HUES6 (cell line): Measurements from ENCODE around the gene TRAF3.

Experiments
- H3K27ac ChIP-seq: 2 replicates; pipeline ENCODE4 v1.7.0; 2013; ENCODE audit warnings: low read depth, mild to moderate bottlenecking, low read length, inconsistent platforms
- H3K27me3 ChIP-seq: 2 replicates; pipeline ENCODE4 v1.6.1; 2013; ENCODE audit warnings: low read length; ENCODE audit not compliant: control insufficient read depth, insufficient read depth
- H3K36me3 ChIP-seq: 2 replicates; pipeline ENCODE4 v1.6.1; 2013; ENCODE audit warnings: low read length; ENCODE audit not compliant: control insufficient read depth, insufficient read depth
- H3K4me1 ChIP-seq: 2 replicates; pipeline ENCODE4 v1.6.1; 2013; ENCODE audit warnings: low read length; ENCODE audit not compliant: control insufficient read depth, insufficient read depth
- H3K4me3 ChIP-seq: 2 replicates; pipeline ENCODE4 v1.5.1; 2013; ENCODE audit warnings: low read depth, low read length
- H3K9ac ChIP-seq: one replicate; pipeline ENCODE4 v1.6.1; 2013; ENCODE audit warnings: mild to moderate bottlenecking, low read length
- H3K9me3 ChIP-seq: 2 replicates; pipeline ENCODE4 v1.6.1; 2013; ENCODE audit warnings: low read depth, low read length; ENCODE audit not compliant: control insufficient read depth, insufficient read depth

Gene TRAF3

DNA sequence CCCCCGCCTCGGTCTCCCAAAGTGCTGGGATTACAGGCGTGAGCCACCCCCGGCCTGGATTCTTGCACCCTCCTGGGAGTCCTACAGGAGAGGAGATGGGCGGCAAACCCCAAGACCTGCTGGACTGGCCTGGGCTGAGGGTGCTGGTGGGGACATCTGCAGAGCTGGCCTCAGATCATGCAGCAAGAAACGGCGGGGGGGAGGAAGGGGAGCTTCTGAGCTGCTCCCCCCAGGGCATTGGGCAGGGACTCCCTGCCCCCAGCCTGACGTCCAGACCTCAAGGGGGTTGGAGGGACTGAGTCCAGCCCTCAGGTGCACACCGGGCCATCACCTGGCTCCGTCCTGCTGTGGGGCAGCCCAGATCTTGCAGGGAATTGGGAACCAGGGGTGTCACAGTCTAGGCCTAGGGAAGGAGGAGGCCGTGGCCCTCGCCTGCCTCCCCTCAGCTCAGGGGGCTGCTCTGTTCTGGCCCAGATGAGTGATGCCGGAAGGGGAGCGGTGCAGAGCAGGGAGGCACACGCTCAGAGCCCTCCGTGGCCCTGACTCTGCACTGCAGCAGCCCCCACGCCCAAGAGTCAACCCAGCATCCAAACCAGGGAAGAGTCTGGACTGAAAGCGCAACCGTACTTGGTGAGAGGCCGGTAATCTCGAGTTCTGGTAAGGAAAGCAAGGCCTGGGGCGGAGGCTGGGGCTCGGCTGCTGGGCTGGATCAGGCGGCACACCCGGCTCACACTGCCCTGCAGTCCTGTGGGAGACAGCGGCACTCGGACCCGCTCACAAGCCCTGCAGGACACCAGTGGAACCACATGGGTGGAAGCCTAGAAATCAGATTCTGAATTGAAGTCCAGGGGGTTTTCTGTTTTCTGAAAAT lies 136.3 kb downstream of the TRAF3 start:
- Histone ChIP-seq H3K27ac (no peak overlapping the region), H3K4me3 (no peak overlapping the region), H3K27me3 (no peaks in the 10 kb centered on the region), H3K9me3 (no peaks in the 10 kb centered on the region), H3K9ac (no peak overlapping the region), H3K4me1 (no peaks in the 10 kb centered on the region; the same call in 1 of the 2 replicates), H3K36me3 (no peaks in the 10 kb centered on the region; the same call in 1 of the 2 replicates)

DNA sequence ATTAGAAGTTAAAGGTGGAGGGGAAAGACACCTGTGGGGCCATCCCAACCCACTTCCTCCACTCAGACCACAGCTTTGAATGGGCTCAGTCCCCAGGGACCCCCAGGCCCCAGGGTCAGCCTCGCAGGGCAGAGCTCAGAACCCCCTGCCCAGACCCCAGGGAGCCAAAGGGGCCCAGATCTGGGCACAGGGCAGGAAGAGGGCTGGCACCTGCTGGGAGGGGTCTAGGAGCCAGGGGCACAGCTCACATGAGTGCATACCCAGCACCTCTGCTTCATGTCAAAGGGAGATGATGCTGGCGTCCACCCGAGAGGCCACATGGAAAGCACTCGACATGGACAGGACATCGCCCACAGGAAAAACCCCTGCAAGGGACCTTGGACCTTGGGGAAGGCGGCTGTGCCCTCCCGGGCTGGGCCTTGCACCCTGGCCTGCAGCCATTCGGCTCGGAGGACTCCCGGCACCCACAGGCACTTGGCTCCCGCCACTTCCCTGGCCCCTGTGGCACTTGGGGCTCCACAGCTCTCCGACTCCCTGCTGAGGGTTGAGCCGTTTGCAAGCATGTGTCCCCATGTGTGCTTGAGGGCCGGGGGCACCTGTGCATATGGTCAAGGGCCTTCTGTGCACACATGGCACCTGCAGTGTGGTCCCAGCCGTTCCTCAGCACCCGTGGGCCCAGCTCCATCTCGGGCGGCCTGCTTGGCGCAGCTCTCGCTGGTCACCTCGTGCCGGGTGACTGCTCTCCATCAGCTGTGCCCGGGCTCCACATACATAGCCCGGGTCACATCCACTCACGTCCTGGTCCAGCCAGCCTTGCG lies 137.4 kb downstream of the TRAF3 start:
- Histone ChIP-seq H3K27ac (no peak overlapping the region), H3K9ac (no peak overlapping the region), H3K36me3 (no peaks in the 10 kb centered on the region; the same call in 1 of the 2 replicates)

DNA sequence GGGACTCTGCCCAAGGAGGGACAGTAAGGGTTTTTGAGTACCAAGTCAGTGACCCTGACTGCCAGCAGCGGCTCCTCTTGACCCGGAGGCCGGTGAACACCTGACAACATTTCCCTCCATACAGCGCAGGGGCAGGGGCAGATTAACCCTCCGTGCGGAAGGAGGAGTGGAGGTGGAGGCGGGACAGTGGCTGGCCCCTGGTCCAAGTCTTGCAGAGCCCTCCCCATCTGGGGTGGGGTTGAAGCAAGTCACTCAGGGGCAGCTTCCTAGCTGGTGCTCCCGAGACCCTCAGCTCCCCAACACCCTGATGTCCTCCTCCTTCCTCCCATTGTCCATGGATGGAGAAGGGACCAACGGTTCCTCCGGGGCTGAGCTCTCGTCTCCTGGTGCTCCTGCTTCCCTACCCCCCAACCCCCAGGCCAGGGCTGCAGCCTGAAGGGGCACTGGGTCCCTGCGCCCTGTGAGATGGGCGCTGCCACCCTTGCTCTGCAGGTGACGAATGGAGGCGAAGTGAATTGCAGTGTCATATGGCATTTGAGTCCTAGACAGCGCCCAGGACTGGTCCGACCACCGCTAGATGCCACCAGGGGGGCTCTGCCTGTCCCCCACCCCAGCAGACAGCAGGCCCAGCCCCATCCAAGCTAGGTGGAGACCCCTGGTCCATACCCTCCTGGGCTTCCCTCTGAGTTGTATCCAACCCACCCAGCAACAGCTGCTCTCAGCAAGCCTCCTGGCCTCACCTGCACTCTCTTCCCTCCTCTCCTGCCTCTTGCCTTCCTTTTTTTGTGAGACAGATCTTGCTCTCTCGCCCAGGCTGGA lies 138.3 kb downstream of the TRAF3 start:
- Histone ChIP-seq H3K4me3 (no peak overlapping the region), H3K36me3 (no peaks in the 10 kb centered on the region; the same call in 1 of the 2 replicates), H3K27ac (no peak overlapping the region), H3K4me1 (no peaks in the 10 kb centered on the region; the same call in 1 of the 2 replicates), H3K9me3 (no peaks in the 10 kb centered on the region), H3K9ac (no peak overlapping the region), H3K27me3 (peaks cover 5% of the 10 kb centered on the region; the same call in 1 of the 2 replicates)

More for the DNA sequence above, 137.4 kb downstream of the TRAF3 start:
- H3K4me3 ChIP-seq = no peak overlapping the region
- H3K27me3 ChIP-seq = no peaks in the 10 kb centered on the region
- no peaks in the 10 kb centered on the region for H3K9me3 ChIP-seq
- H3K4me1 ChIP-seq = no peaks in the 10 kb centered on the region; the same call in 1 of the 2 replicates

DNA sequence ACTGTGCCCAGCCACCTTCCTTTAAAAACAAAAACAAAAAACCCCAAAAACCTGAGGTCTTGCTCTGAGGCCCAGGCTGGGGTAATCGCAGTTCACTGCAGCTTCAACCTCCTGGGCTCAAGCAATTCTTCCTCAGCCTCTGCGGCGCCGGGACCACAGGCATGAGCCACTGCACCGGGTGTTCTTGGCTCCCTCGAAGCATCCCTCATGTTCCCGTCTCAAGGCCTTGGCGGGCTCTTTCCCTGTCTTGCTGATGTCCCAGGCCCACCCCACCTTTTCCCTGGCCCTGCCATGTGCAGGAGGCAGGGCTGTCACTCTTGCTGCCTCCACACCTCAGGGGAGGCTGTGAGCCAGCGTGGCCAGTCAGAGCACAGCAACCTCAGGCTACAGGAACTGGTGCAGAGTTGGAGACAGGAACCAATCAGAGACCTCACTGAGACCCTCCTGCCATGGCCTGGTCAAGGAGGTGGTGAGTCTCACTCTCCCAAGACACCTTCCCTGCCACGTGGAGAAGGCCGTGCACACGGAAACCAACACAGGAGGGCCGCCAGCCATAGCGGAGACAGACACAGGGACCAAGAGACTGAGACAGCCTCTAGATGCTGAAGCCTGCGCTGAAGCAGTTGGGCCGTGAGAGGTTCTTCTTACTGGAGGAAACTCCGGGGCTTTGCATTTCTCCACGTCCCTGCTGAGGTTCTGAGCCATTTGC lies 139.3 kb downstream of the TRAF3 start:
- no peaks in the 10 kb centered on the region for H3K9me3 ChIP-seq
- H3K36me3 ChIP-seq = no peaks in the 10 kb centered on the region; the same call in 1 of the 2 replicates
- no peak overlapping the region for H3K9ac ChIP-seq
- H3K27ac ChIP-seq = no peak overlapping the region
- no peak overlapping the region for H3K4me3 ChIP-seq
- H3K27me3 ChIP-seq = peaks cover 15% of the 10 kb centered on the region
- no peaks in the 10 kb centered on the region; the same call in 1 of the 2 replicates for H3K4me1 ChIP-seq

DNA sequence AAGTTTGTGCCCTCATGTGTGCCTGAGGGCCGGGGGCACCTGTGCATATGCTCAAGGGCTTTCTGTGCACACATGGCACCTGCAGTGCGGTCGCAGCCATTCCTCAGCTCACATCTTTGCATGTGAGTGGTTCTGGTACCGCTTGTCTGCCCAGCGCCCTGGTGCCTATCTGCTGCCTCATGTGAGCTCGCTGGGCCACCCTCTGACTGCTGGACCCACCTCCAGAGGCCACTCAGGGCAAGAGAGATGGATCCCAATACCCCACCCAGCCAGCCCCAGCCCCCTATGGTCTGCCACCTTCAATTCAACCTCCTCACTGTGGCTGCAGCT lies 139.8 kb downstream of the TRAF3 start:
- H3K9me3 ChIP-seq = no peaks in the 10 kb centered on the region
- H3K27ac ChIP-seq = no peak overlapping the region
- no peak overlapping the region for H3K9ac ChIP-seq
- H3K27me3 ChIP-seq = peaks cover 20% of the 10 kb centered on the region
- H3K4me3 ChIP-seq = no peak overlapping the region
- H3K36me3 ChIP-seq = no peaks in the 10 kb centered on the region
- no peaks in the 10 kb centered on the region; the same call in 1 of the 2 replicates for H3K4me1 ChIP-seq

DNA sequence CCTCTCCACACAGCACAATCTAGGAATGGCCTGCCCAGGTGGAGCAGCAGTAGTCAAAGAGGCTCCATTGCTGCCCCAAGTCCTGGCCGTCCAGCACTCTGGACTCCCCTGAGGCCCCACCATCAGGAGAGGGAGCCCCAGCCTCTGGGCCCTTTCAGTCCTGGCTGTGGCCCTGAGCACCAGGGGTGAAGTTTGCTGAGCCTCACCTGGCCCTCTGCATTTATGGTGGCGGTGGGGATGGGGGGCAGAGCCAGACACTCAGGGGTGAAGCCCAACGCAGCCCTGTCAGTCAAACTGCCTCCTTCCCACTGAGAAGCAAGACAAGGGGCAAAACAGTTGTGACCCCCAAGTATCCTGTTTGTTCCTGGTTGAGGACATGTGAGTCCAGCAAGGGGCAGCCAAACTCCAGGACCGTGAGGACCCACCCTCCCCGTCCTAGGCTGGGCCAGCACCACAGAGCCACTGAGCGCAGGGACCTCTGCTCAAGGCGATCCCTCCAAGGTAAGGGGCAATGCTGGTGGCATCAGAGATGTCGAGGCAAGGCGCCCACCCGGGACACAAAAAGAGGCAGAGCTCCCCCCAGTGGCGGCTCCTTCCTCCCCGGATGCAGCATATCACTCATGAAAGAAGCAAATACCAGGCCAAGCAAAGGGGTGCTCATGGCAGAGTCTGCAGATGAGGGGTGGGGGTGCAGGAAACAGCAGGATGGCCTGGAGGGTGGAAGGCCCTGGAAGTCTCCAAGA lies 140.4 kb downstream of the TRAF3 start:
- Histone ChIP-seq H3K4me1 (no peaks in the 10 kb centered on the region; the same call in 1 of the 2 replicates), H3K9ac (no peak overlapping the region), H3K27ac (no peak overlapping the region), H3K9me3 (no peaks in the 10 kb centered on the region), H3K27me3 (peaks cover 26% of the 10 kb centered on the region), H3K4me3 (no peak overlapping the region), H3K36me3 (no peaks in the 10 kb centered on the region)

DNA sequence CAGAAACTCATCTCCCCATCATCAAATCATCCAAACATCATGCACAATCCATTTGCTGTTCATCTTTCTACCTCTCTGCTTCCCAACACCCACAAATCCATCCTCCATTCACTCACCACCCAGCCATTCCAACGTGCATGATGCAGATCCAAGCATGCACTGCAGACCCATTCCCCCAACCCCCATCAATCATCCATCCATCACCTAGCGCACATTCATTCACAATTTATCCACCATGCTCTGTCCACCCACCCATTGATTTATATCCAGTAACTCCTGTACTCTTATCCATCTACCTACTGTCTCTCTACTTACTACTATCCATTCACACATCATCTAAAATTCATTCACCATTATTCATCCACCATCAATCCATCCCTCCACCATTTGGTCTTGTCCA lies 141.2 kb downstream of the TRAF3 start:
- Histone ChIP-seq H3K27me3 (peaks cover 34% of the 10 kb centered on the region), H3K27ac (no peak overlapping the region), H3K36me3 (no peaks in the 10 kb centered on the region), H3K4me1 (no peaks in the 10 kb centered on the region; the same call in 1 of the 2 replicates), H3K9ac (no peak overlapping the region), H3K9me3 (no peaks in the 10 kb centered on the region), H3K4me3 (no peak overlapping the region)

- no peak overlapping the region for H3K27ac ChIP-seq
- no peak overlapping the region for H3K4me3 ChIP-seq
- H3K4me1 ChIP-seq = peaks cover 10% of the 10 kb centered on the region; the same call in 1 of the 2 replicates
- no peaks in the 10 kb centered on the region for H3K36me3 ChIP-seq
- H3K9ac ChIP-seq = no peak overlapping the region
- peaks cover 54% of the 10 kb centered on the region for H3K27me3 ChIP-seq
- H3K9me3 ChIP-seq = no peaks in the 10 kb centered on the region
These were observed 143.2 kb downstream of the TRAF3 start for GRCh38 chr14:102920273-102920997.

DNA sequence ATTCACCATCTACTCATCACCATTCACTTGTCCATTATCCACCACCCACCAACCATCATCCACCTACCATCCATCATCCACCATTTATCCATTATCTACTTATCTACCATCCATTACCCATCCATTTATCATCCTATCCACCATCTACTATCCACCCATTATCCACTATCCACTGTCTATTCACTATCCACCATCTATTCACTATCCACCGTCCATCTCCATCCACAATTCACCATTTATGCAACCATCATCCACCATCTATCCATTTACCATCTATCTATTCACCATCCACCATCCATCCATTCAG lies 143.7 kb downstream of the TRAF3 start:
- no peak overlapping the region for H3K4me3 ChIP-seq
- H3K4me1 ChIP-seq = peaks cover 13% of the 10 kb centered on the region
- H3K9ac ChIP-seq = no peak overlapping the region
- no peak overlapping the region for H3K27ac ChIP-seq
- no peaks in the 10 kb centered on the region for H3K36me3 ChIP-seq
- peaks cover 59% of the 10 kb centered on the region for H3K27me3 ChIP-seq
- H3K9me3 ChIP-seq = no peaks in the 10 kb centered on the region
